Nephron (organoid): ENCODE data around the gene ATM.

Source experiments
- H3K27ac Mint-ChIP-seq, 3 experiments: 2 replicates each; pipeline ENCODE4 v1.8.0; 2020; ENCODE audit warnings: mixed read lengths in 3 of 3, mild to moderate bottlenecking in 2 of 3, moderate library complexity in 1 of 3
- H3K27me3 Mint-ChIP-seq: 2 replicates; pipeline ENCODE4 v1.8.0; 2021; ENCODE audit warnings: low read depth, mild to moderate bottlenecking, moderate library complexity, mixed read lengths
- H3K36me3 Mint-ChIP-seq: 2 replicates; pipeline ENCODE4 v1.8.0; 2020; ENCODE audit warnings: low read depth, mixed read lengths
- H3K4me1 Mint-ChIP-seq: 2 replicates; pipeline ENCODE4 v1.8.0; 2020; ENCODE audit warnings: mixed read lengths
- H3K4me3 Mint-ChIP-seq, 3 experiments: 2 replicates each; pipeline ENCODE4 v1.8.0; 2020; ENCODE audit warnings: mild to moderate bottlenecking in 3 of 3, mixed read lengths in 3 of 3, moderate library complexity in 2 of 3
- H3K9me3 Mint-ChIP-seq: 2 replicates; pipeline ENCODE4 v1.8.0; 2020; ENCODE audit warnings: mixed read lengths
- TF ChIP-seq, protein P1 (sequence below), 3 experiments: fragments of 200-600 bp; sonication (generic); IDR thresholded peaks; one replicate each; pipeline ENCODE4 v1.5.0; 2021; ENCODE audit warnings: antibody characterized with exemption in 3 of 3; ENCODE audit not compliant: unreplicated experiment in 3 of 3

Gene ATM

DNA sequence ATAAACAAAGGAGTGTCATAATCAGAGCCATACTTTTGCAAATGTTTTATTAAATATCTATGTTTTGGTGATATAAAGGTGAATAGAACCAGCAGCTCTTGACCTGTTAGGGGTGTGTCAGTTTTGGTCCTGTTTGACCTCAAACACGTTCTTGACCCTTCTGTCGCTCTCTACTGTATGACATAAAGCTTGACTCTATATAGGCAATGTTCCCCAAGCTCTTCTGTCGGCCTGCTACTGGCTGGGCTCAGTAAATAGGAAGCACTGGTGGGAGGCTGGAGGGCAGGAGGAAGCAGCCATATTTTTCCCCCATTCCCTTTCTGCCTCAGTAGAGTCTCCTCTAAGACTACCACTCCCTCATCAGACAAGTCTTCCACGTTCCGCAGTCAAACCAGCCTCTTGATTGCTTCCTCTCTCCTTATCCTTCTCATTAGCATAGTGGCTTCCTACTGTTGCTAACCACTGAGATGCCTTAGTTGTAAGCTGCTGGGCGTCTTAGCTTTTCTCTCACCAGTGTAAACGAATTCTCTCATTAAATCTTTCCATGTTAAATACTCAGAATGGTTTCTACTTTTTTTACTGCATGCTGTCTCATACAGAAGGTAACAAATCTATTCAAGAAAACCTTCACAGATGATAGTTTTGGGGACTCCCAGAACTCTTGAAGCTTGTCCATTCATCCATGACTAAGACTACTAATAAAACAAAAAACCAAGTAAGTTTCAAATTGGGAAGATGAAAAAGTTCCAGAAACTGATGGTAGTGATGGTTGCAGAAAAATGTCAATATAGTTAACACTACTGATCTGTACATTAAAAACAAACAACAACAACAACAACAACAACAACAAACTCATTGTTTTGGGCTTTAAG lies 3.7 kb upstream of the ATM start:
- Mint-ChIP-seq H3K27me3 (no peaks in the 10 kb centered on the region), H3K36me3 (peaks cover 6% of the 10 kb centered on the region), H3K27ac (no peak overlapping the region), H3K4me1 (peaks cover 28% of the 10 kb centered on the region), H3K9me3 (no peaks in the 10 kb centered on the region), H3K4me3 (peak overlapping the region in 1 of 3 experiments; percentile 59)
- TF ChIP-seq, protein P1, sequence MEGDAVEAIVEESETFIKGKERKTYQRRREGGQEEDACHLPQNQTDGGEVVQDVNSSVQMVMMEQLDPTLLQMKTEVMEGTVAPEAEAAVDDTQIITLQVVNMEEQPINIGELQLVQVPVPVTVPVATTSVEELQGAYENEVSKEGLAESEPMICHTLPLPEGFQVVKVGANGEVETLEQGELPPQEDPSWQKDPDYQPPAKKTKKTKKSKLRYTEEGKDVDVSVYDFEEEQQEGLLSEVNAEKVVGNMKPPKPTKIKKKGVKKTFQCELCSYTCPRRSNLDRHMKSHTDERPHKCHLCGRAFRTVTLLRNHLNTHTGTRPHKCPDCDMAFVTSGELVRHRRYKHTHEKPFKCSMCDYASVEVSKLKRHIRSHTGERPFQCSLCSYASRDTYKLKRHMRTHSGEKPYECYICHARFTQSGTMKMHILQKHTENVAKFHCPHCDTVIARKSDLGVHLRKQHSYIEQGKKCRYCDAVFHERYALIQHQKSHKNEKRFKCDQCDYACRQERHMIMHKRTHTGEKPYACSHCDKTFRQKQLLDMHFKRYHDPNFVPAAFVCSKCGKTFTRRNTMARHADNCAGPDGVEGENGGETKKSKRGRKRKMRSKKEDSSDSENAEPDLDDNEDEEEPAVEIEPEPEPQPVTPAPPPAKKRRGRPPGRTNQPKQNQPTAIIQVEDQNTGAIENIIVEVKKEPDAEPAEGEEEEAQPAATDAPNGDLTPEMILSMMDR (IDR thresholded peaks at IDR 0.05; ENCODE audit: unreplicated experiment in 3 of 3), result no peak

GRCh38 chr11:108220721-108221336 lies 2.0 kb upstream of the ATM start:
- Mint-ChIP-seq H3K27ac (no peak overlapping the region), H3K9me3 (no peaks in the 10 kb centered on the region), H3K4me1 (peaks cover 28% of the 10 kb centered on the region), H3K27me3 (no peaks in the 10 kb centered on the region), H3K36me3 (peaks cover 3% of the 10 kb centered on the region), H3K4me3 (no peak overlapping the region)
- TF ChIP-seq, protein P1 (IDR thresholded peaks at IDR 0.05; ENCODE audit: unreplicated experiment in 3 of 3), result no peak

DNA sequence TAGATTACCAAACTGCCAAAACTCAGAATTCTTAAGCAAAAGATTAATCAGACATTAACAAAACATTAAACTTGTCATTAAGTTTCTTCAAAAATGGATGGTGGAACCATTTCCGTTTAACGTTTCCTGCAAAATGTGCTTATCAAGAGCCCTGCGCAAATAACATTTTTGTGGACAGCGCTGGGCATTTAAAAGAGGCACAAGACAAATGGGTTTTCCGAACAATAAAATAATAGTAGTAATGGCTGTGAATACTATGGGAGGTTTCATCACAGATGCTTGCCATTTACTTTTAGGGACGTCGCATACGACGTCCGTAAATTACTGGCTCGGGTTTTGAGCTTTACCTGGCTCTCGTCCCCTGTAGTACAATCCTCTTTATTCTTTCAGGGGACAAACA lies 1.5 kb upstream of the ATM start:
- H3K27ac Mint-ChIP-seq, result no peak overlapping the region
- H3K4me1 Mint-ChIP-seq, result peaks cover 28% of the 10 kb centered on the region
- H3K27me3 Mint-ChIP-seq, result no peaks in the 10 kb centered on the region
- TF ChIP-seq, protein P1 (IDR thresholded peaks at IDR 0.05; ENCODE audit: unreplicated experiment in 3 of 3), result no peak
- no peak overlapping the region for H3K4me3 Mint-ChIP-seq
- no peaks in the 10 kb centered on the region for H3K9me3 Mint-ChIP-seq
- H3K36me3 Mint-ChIP-seq, result peaks cover 5% of the 10 kb centered on the region

- Mint-ChIP-seq H3K27me3 (no peaks in the 10 kb centered on the region), H3K9me3 (no peaks in the 10 kb centered on the region), H3K4me1 (peaks cover 28% of the 10 kb centered on the region), H3K36me3 (peaks cover 9% of the 10 kb centered on the region), H3K4me3 (no peak overlapping the region), H3K27ac (no peak overlapping the region)
- TF ChIP-seq, protein P1 (IDR thresholded peaks at IDR 0.05; ENCODE audit: unreplicated experiment in 3 of 3), result no peak
Observed at GRCh38 chr11:108221911-108222573, 825 bp upstream of the ATM start.

- TF ChIP-seq, protein P1 (IDR thresholded peaks at IDR 0.05; ENCODE audit: unreplicated experiment in 3 of 3), result no peak
Observed at GRCh38 chr11:108223348-108224149, 682 bp downstream of the ATM start.

More at GRCh38 chr11:108223348-108224149, 682 bp downstream of the ATM start:
- Mint-ChIP-seq H3K27me3 (no peaks in the 10 kb centered on the region), H3K4me1 (peaks cover 24% of the 10 kb centered on the region), H3K36me3 (peaks cover 11% of the 10 kb centered on the region), H3K9me3 (no peaks in the 10 kb centered on the region), H3K27ac (no peak overlapping the region), H3K4me3 (no peak overlapping the region)
